ENCODE measurements around the gene ATRN.

Gene ATRN

GRCh38 chr20:3580412-3580811 lies 109.6 kb downstream of the ATRN start:
- H3K36me3 ChIP-seq (ENCODE audit: insufficient read depth, low read length): no peaks in the 10 kb centered on the region
- no peaks in the 10 kb centered on the region for H3K4me1 ChIP-seq (ENCODE audit: insufficient read depth, low read length, severe bottlenecking)
- H3K9me3 ChIP-seq (ENCODE audit: low read length): no peaks in the 10 kb centered on the region
- H2AFZ ChIP-seq (ENCODE audit: low read length): no peak overlapping the region
- TF ChIP-seq CTCF (IDR thresholded peaks at IDR 0.05; ENCODE audit: low read length): no peak
- no peak overlapping the region for H3K4me2 ChIP-seq (ENCODE audit: low read length)
- H3K9ac ChIP-seq (ENCODE audit: low read length): no peak overlapping the region
- no peaks in the 10 kb centered on the region for H3K27me3 ChIP-seq (ENCODE audit: insufficient read depth, low read length)
- H3K79me2 ChIP-seq (ENCODE audit: insufficient read depth, low read length): no peaks in the 10 kb centered on the region
- H3F3A ChIP-seq (ENCODE audit: insufficient read depth, low read length): no peaks in the 10 kb centered on the region
- no peak overlapping the region for H3K4me3 ChIP-seq (ENCODE audit: low read depth, low read length, poor library complexity, severe bottlenecking)
- H4K20me1 ChIP-seq (ENCODE audit: insufficient read depth, low read length): no peaks in the 10 kb centered on the region
- H3K9me2 ChIP-seq (ENCODE audit: low read depth, low read length): no peaks in the 10 kb centered on the region
- H3K27ac ChIP-seq (ENCODE audit: low read depth, low read length, poor library complexity, severe bottlenecking): no peak overlapping the region

- H3K79me2 ChIP-seq (ENCODE audit: insufficient read depth, low read length): no peaks in the 10 kb centered on the region
- H3K36me3 ChIP-seq (ENCODE audit: insufficient read depth, low read length): no peaks in the 10 kb centered on the region
- H3K9ac ChIP-seq (ENCODE audit: low read length): no peak overlapping the region
- no peaks in the 10 kb centered on the region for H3F3A ChIP-seq (ENCODE audit: insufficient read depth, low read length)
- H3K9me3 ChIP-seq (ENCODE audit: low read length): no peaks in the 10 kb centered on the region
- TF ChIP-seq CTCF (IDR thresholded peaks at IDR 0.05; ENCODE audit: low read length) (no peak), EZH2 (IDR thresholded peaks at IDR 0.05; ENCODE audit: borderline replicate concordance, low read length) (no peak)
- H4K20me1 ChIP-seq (ENCODE audit: insufficient read depth, low read length): no peaks in the 10 kb centered on the region
- no peak overlapping the region for H3K27ac ChIP-seq (ENCODE audit: low read depth, low read length, poor library complexity, severe bottlenecking)
- H3K4me3 ChIP-seq (ENCODE audit: low read depth, low read length, poor library complexity, severe bottlenecking): no peak overlapping the region
- no peaks in the 10 kb centered on the region for H3K4me1 ChIP-seq (ENCODE audit: insufficient read depth, low read length, severe bottlenecking)
- no peak overlapping the region for H2AFZ ChIP-seq (ENCODE audit: low read length)
- H3K27me3 ChIP-seq (ENCODE audit: insufficient read depth, low read length): no peaks in the 10 kb centered on the region
- no peak overlapping the region for H3K4me2 ChIP-seq (ENCODE audit: low read length)
- H3K9me2 ChIP-seq (ENCODE audit: low read depth, low read length): no peaks in the 10 kb centered on the region
Measured at GRCh38 chr20:3583765-3584164, 112.9 kb downstream of the ATRN start.

GRCh38 chr20:3586093-3586492 lies 115.3 kb downstream of the ATRN start:
- no peak overlapping the region for H2AFZ ChIP-seq (ENCODE audit: low read length)
- H3K9me3 ChIP-seq (ENCODE audit: low read length): no peaks in the 10 kb centered on the region
- H3K27me3 ChIP-seq (ENCODE audit: insufficient read depth, low read length): no peaks in the 10 kb centered on the region
- no peaks in the 10 kb centered on the region for H3K4me1 ChIP-seq (ENCODE audit: insufficient read depth, low read length, severe bottlenecking)
- H3K27ac ChIP-seq (ENCODE audit: low read depth, low read length, poor library complexity, severe bottlenecking): no peak overlapping the region
- H4K20me1 ChIP-seq (ENCODE audit: insufficient read depth, low read length): no peaks in the 10 kb centered on the region
- H3K4me2 ChIP-seq (ENCODE audit: low read length): no peak overlapping the region
- no peaks in the 10 kb centered on the region for H3K36me3 ChIP-seq (ENCODE audit: insufficient read depth, low read length)
- no peaks in the 10 kb centered on the region for H3K9me2 ChIP-seq (ENCODE audit: low read depth, low read length)
- H3K9ac ChIP-seq (ENCODE audit: low read length): no peak overlapping the region
- TF ChIP-seq CTCF (IDR thresholded peaks at IDR 0.05; ENCODE audit: low read length): no peak
- TF ChIP-seq EZH2 (IDR thresholded peaks at IDR 0.05; ENCODE audit: borderline replicate concordance, low read length): no peak
- H3F3A ChIP-seq (ENCODE audit: insufficient read depth, low read length): no peaks in the 10 kb centered on the region
- no peaks in the 10 kb centered on the region for H3K79me2 ChIP-seq (ENCODE audit: insufficient read depth, low read length)
- no peak overlapping the region for H3K4me3 ChIP-seq (ENCODE audit: low read depth, low read length, poor library complexity, severe bottlenecking)

Measured in OCI-LY1 (cell line).